SK-N-SH treated with all-trans-retinoic acid at 6 μM for 48 hours (cell line): Measurements from ENCODE around the gene CPPED1.

Experiments
- ATAC-seq: fragments of 200-7000 bp; cut with Tn5 transposase; 3 replicates; pipeline ENCODE4 v1.9.1; 2020; ENCODE audit warnings: mild to moderate bottlenecking, moderate library complexity
- ARNTL ChIP-seq: fragments of 450-650 bp; formaldehyde crosslinking; IDR thresholded peaks from 2 replicates; pipeline ENCODE4 v1.5.0; 2020; ENCODE audit warnings: low read depth, mild to moderate bottlenecking, moderate library complexity, borderline replicate concordance
- BACH2 ChIP-seq: fragments of 250-450 bp; sonication (Bioruptor Pico); IDR thresholded peaks from 2 replicates; pipeline ENCODE4 v1.9.0; 2021; ENCODE audit warnings: mild to moderate bottlenecking, borderline replicate concordance
- CREB5 ChIP-seq: fragments of 250-450 bp; sonication (Bioruptor Pico); IDR thresholded peaks from 2 replicates; pipeline ENCODE4 v1.5.1; 2020; ENCODE audit warnings: low read depth, mild to moderate bottlenecking, moderate library complexity
- CSDC2 ChIP-seq: fragments of 250-450 bp; sonication (Bioruptor Pico); IDR thresholded peaks from 2 replicates; pipeline ENCODE4 v1.5.0; 2020; ENCODE audit warnings: mild to moderate bottlenecking, moderate library complexity
- ESRRG ChIP-seq: fragments of 250-450 bp; sonication (Bioruptor Pico); IDR thresholded peaks from 2 replicates; pipeline ENCODE4 v1.6.1; 2021; ENCODE audit warnings: mild to moderate bottlenecking
- GLIS3 ChIP-seq: fragments of 250-450 bp; sonication (Bioruptor Pico); IDR thresholded peaks from 2 replicates; pipeline ENCODE4 v1.5.0; 2020; ENCODE audit warnings: mild to moderate bottlenecking, moderate library complexity
- ISL1 ChIP-seq: fragments of 250-450 bp; sonication (Bioruptor Pico); IDR thresholded peaks from 2 replicates; pipeline ENCODE4 v2.1.2; 2022; ENCODE audit warnings: mild to moderate bottlenecking, moderate library complexity
- OSR1 ChIP-seq: fragments of 250-450 bp; sonication (Bioruptor Pico); IDR thresholded peaks from 2 replicates; pipeline ENCODE4 v1.8.0; 2022; ENCODE audit warnings: moderate library complexity, mild to moderate bottlenecking, inconsistent platforms
- PATZ1 ChIP-seq: fragments of 250-450 bp; sonication (Bioruptor Pico); IDR thresholded peaks from 2 replicates; pipeline ENCODE4 v1.8.0; 2020; ENCODE audit warnings: mild to moderate bottlenecking, moderate library complexity, borderline replicate concordance
- POU6F1 ChIP-seq: fragments of 250-450 bp; sonication (Bioruptor Pico); IDR thresholded peaks from 2 replicates; pipeline ENCODE4 v1.8.0; 2021; ENCODE audit warnings: low read depth, mild to moderate bottlenecking, moderate library complexity, borderline replicate concordance
- PPARA ChIP-seq: fragments of 250-450 bp; sonication (Bioruptor Pico); IDR thresholded peaks from 2 replicates; pipeline ENCODE4 v1.5.0; 2020; ENCODE audit warnings: mild to moderate bottlenecking, borderline replicate concordance
- SNAI2 ChIP-seq: fragments of 250-450 bp; sonication (Bioruptor Pico); IDR thresholded peaks from 2 replicates; pipeline ENCODE4 v1.5.0; 2020; ENCODE audit warnings: mild to moderate bottlenecking, moderate library complexity
- TOX ChIP-seq: fragments of 250-450 bp; sonication (Bioruptor Pico); IDR thresholded peaks from 2 replicates; pipeline ENCODE4 v1.8.0; 2021; ENCODE audit warnings: mild to moderate bottlenecking, moderate library complexity, borderline replicate concordance
- TSHZ2 ChIP-seq: fragments of 250-450 bp; sonication (Bioruptor Pico); IDR thresholded peaks from 2 replicates; pipeline ENCODE4 v1.5.0; 2020; ENCODE audit warnings: mild to moderate bottlenecking, moderate library complexity
- ZC3H10 ChIP-seq: fragments of 250-450 bp; sonication (Bioruptor Pico); IDR thresholded peaks from 2 replicates; pipeline ENCODE4 v1.5.1; 2021; ENCODE audit warnings: mild to moderate bottlenecking, moderate library complexity
- ZFP3 ChIP-seq: fragments of 250-450 bp; sonication (Bioruptor Pico); IDR thresholded peaks from 2 replicates; pipeline ENCODE4 v1.5.0; 2020; ENCODE audit warnings: mild to moderate bottlenecking, moderate library complexity
- ZNF8 ChIP-seq: fragments of 450-650 bp; formaldehyde crosslinking; IDR thresholded peaks from 2 replicates; pipeline ENCODE4 v1.5.0; 2020; ENCODE audit warnings: mild to moderate bottlenecking, moderate library complexity

The CPPED1 gene

GRCh38 chr16:12649356-12649755 is 154.3 kb downstream of the CPPED1 start:
- TF ChIP-seq CREB5 (CRISPR knock-in tag), result no peak
- no peak for TF ChIP-seq ISL1 (CRISPR knock-in tag)
- no peak for TF ChIP-seq SNAI2
- no peak for TF ChIP-seq GLIS3 (CRISPR knock-in tag)
- no peak for TF ChIP-seq PPARA (CRISPR knock-in tag)
- no peak for TF ChIP-seq BACH2
- TF ChIP-seq POU6F1 (CRISPR knock-in tag), result no peak
- TF ChIP-seq CSDC2 (CRISPR knock-in tag), result no peak
- no peak for TF ChIP-seq ZFP3 (CRISPR knock-in tag)
- TF ChIP-seq, all 23 proteins: peak for 0
- ATAC-seq, result no peak

- peak; percentile 73 for ATAC-seq
- TF ChIP-seq ESRRG (CRISPR knock-in tag) (no peak), BACH2 (no peak), SNAI2 (no peak), CSDC2 (CRISPR knock-in tag) (no peak), PPARA (CRISPR knock-in tag) (no peak), GLIS3 (CRISPR knock-in tag) (no peak), PATZ1 (CRISPR knock-in tag) (no peak), ARNTL (CRISPR knock-in tag) (no peak), POU6F1 (CRISPR knock-in tag) (no peak), OSR1 (CRISPR knock-in tag) (no peak), TOX (CRISPR knock-in tag) (no peak), TSHZ2 (CRISPR knock-in tag) (no peak), ZC3H10 (CRISPR knock-in tag) (no peak), ZNF8 (no peak), CREB5 (CRISPR knock-in tag) (no peak)
These were observed 157.0 kb downstream of the CPPED1 start for GRCh38 chr16:12646490-12647274.

GRCh38 chr16:12646098-12646489 is 157.6 kb downstream of the CPPED1 start:
- ATAC-seq, result 0 out of 3 replicates have a peak, but pooled peaks have one; percentile 16
- TF ChIP-seq PATZ1 (CRISPR knock-in tag) (no peak), POU6F1 (CRISPR knock-in tag) (no peak), PPARA (CRISPR knock-in tag) (no peak), TSHZ2 (CRISPR knock-in tag) (no peak), GLIS3 (CRISPR knock-in tag) (no peak), ZC3H10 (CRISPR knock-in tag) (no peak), OSR1 (CRISPR knock-in tag) (no peak)
